Mesenchymal stem cell (in vitro differentiated cells and primary cell): ENCODE data around the gene PRSS27.
"Not testable (repeated sequence)": the region's sequence is repeated elsewhere in the genome, so short reads cannot be mapped to it uniquely, and the experiment has no call there.

ENCODE experiments used
- DNase-seq: peaks from one replicate; pipeline ENCODE4 v3.0.0-alpha.2; 2013
- H2AFZ ChIP-seq: one replicate; pipeline ENCODE4 v1.6.1; 2013; ENCODE audit warnings: low read depth, mild to moderate bottlenecking, control low read depth, inconsistent platforms, low read length, moderate library complexity
- H2AK5ac ChIP-seq: 2 replicates; pipeline ENCODE4 v1.6.1; 2013; ENCODE audit warnings: low read length, moderate library complexity, mild to moderate bottlenecking, inconsistent platforms; ENCODE audit not compliant: severe bottlenecking
- H2BK120ac ChIP-seq: one replicate; pipeline ENCODE4 v1.6.1; 2013; ENCODE audit warnings: low read depth, mild to moderate bottlenecking, inconsistent platforms, low read length, moderate library complexity
- H2BK12ac ChIP-seq, 2 experiments: one replicate each; pipeline ENCODE4 v1.6.1; 2013; ENCODE audit warnings: inconsistent platforms in 2 of 2, low read length in 2 of 2, mild to moderate bottlenecking in 2 of 2, moderate library complexity in 2 of 2, control low read depth in 1 of 2
- H2BK15ac ChIP-seq: one replicate; pipeline ENCODE4 v1.6.1; 2013; ENCODE audit warnings: mild to moderate bottlenecking, low read depth, inconsistent platforms; ENCODE audit not compliant: poor library complexity, severe bottlenecking
- H2BK5ac ChIP-seq: 2 replicates; pipeline ENCODE4 v1.6.1; 2013; ENCODE audit warnings: low read depth, mild to moderate bottlenecking, low read length, control low read depth, inconsistent platforms; ENCODE audit not compliant: poor library complexity, severe bottlenecking
- H3K14ac ChIP-seq, 2 experiments: one replicate each; pipeline ENCODE4 v1.6.1; 2013; ENCODE audit warnings: inconsistent platforms in 2 of 2, low read length in 2 of 2, control low read depth in 1 of 2, mild to moderate bottlenecking in 1 of 2, moderate library complexity in 1 of 2
- H3K18ac ChIP-seq, 2 experiments: one replicate each; pipeline ENCODE4 v1.6.1; 2013; ENCODE audit warnings: inconsistent platforms in 2 of 2, low read length in 2 of 2, control low read depth in 1 of 2, low read depth in 1 of 2, mild to moderate bottlenecking in 1 of 2
- H3K23ac ChIP-seq, 2 experiments: one replicate each; pipeline ENCODE4 v1.6.1; 2013; ENCODE audit warnings: inconsistent platforms in 2 of 2, low read length in 2 of 2, mild to moderate bottlenecking in 2 of 2, moderate library complexity in 2 of 2, control low read depth in 1 of 2
- H3K27ac ChIP-seq: 2 replicates; pipeline ENCODE4 v1.5.1; 2013; ENCODE audit warnings: mild to moderate bottlenecking, moderate library complexity, low read length, control low read depth, inconsistent platforms; ENCODE audit not compliant: poor library complexity, severe bottlenecking
- H3K27me3 ChIP-seq, 2 experiments: 2 replicates each; pipeline versions ENCODE4 v1.6.1 to v1.7.0; 2013; ENCODE audit warnings: low read length in 2 of 2, mild to moderate bottlenecking in 2 of 2, moderate library complexity in 2 of 2, control low read depth in 1 of 2, inconsistent platforms in 1 of 2; ENCODE audit not compliant: control insufficient read depth in 1 of 2, insufficient read depth in 1 of 2
- H3K36me3 ChIP-seq, 2 experiments: 2 replicates each; pipeline versions ENCODE4 v1.6.1 to v1.7.0; 2013; ENCODE audit warnings: low read length in 2 of 2, control low read depth in 1 of 2, inconsistent platforms in 1 of 2, low read depth in 1 of 2, mild to moderate bottlenecking in 1 of 2; ENCODE audit not compliant: insufficient read depth in 2 of 2, control insufficient read depth in 1 of 2
- H3K4ac ChIP-seq, 2 experiments: one replicate each; pipeline ENCODE4 v1.6.1; 2013; ENCODE audit warnings: inconsistent platforms in 2 of 2, low read length in 2 of 2, mild to moderate bottlenecking in 2 of 2, moderate library complexity in 2 of 2, control low read depth in 1 of 2, low read depth in 1 of 2
- H3K4me1 ChIP-seq: 2 replicates; pipeline ENCODE4 v1.6.1; 2013; ENCODE audit warnings: low read depth, low read length, control low read depth; ENCODE audit not compliant: control insufficient read depth, insufficient read depth
- H3K4me2 ChIP-seq: 2 replicates; pipeline ENCODE4 v1.6.1; 2013; ENCODE audit warnings: low read length, mild to moderate bottlenecking, inconsistent platforms; ENCODE audit not compliant: poor library complexity, severe bottlenecking
- H3K4me3 ChIP-seq, 2 experiments: 2 replicates each; pipeline versions ENCODE4 v1.5.1 to v1.7.0; 2013; ENCODE audit warnings: low read length in 2 of 2, mild to moderate bottlenecking in 2 of 2, control low read depth in 1 of 2, low read depth in 1 of 2; ENCODE audit not compliant: insufficient read depth in 1 of 2
- H3K79me1 ChIP-seq: replicated peaks from 2 replicates; pipeline ENCODE4 v1.6.1; 2013; ENCODE audit warnings: mild to moderate bottlenecking, control low read depth, low read length, inconsistent platforms; ENCODE audit not compliant: poor library complexity, severe bottlenecking
- H3K9ac ChIP-seq: 2 replicates; pipeline ENCODE4 v1.7.0; 2013; ENCODE audit warnings: mild to moderate bottlenecking, low read length, moderate library complexity
- H3K9me3 ChIP-seq: 2 replicates; pipeline ENCODE4 v1.7.0; 2013; ENCODE audit warnings: mild to moderate bottlenecking, low read length; ENCODE audit not compliant: control insufficient read depth
- H4K8ac ChIP-seq: one replicate; pipeline ENCODE4 v1.6.1; 2013; ENCODE audit warnings: inconsistent platforms, mild to moderate bottlenecking, low read length, moderate library complexity
- H4K91ac ChIP-seq: one replicate; pipeline ENCODE4 v1.6.1; 2013; ENCODE audit warnings: mild to moderate bottlenecking, low read length, inconsistent platforms
- WGBS: methylation state at CpG from one replicate; pipeline ENCODE4 v1.1.7; 2013; ENCODE audit warnings: mixed read lengths; 5-methylcytosine and 5-hydroxymethylcytosine counted together

The PRSS27 gene

DNA sequence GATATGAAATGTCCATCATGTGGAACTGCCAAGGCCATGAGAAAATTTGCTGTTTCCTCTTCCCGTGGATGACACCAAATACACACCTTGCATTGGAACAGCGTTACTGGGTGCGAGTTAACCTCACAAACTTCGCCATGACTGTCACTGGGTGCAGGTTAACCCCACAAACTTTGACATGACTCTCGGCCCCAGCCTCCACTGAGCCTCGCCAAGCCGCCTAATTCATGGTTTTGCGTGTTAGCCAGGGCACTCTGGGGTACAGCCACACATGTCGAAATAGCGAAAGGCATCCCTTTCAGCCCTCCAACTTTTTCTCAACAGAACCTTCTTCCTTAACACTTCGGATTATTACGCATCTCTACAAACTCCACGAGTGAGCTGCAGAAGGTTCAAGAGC, 48.3 kb downstream of the PRSS27 start:
- Histone ChIP-seq H3K4me3 (peak overlapping the region in 1 of 2 experiments; percentile 80), H2AK5ac (no peak overlapping the region), H3K27ac (no peak overlapping the region), H3K9me3 (no peaks in the 10 kb centered on the region), H3K36me3 (peaks cover 16 to 19% of the 10 kb centered on the region in 2 experiments), H4K8ac (peak overlapping the region; percentile 7), H3K4ac (no peak overlapping the region), H3K27me3 (no peaks in the 10 kb centered on the region), H2AFZ (no peak overlapping the region), H2BK12ac (no peak overlapping the region), H2BK120ac (no peak overlapping the region), H2BK15ac (no peak overlapping the region), H3K79me1 (peaks cover 11% of the 10 kb centered on the region), H2BK5ac (no peak overlapping the region), H4K91ac (no peak overlapping the region), H3K18ac (no peak overlapping the region), H3K23ac (no peak overlapping the region), H3K14ac (no peak overlapping the region), H3K4me1 (peaks cover 7% of the 10 kb centered on the region), H3K4me2 (no peak overlapping the region), H3K9ac (peak overlapping the region; percentile 81)
- no peak for DNase-seq
- 96% methylated on average over 13 of the region's 13 CpGs for WGBS

DNA sequence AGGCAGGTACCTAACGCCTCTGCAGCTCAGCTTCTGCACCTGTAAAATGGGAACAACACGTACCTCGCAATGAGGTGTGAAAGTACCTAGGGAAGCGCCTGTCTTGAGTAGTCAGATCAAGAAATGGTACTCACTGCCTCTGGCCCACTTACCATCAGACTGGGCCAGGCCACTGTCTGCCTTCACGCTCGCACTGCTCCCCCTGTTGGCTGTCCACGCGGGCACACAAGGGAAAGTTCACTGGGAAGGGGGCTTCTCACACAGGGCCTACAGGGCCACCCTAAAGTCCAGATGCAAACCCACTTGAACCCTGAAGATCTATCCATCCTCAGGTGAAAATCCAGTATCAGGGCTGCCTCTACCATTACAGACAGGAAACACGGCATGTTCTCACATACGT, 48.8 kb downstream of the PRSS27 start:
- H2BK120ac ChIP-seq, H3K9me3 ChIP-seq, H3K27me3 ChIP-seq, H3K9ac ChIP-seq, H4K8ac ChIP-seq, H3K14ac ChIP-seq, H3K4me3 ChIP-seq, H4K91ac ChIP-seq, H3K4me1 ChIP-seq, H2AK5ac ChIP-seq, H3K18ac ChIP-seq, H3K4me2 ChIP-seq, H3K4ac ChIP-seq, H2BK15ac ChIP-seq, H3K23ac ChIP-seq, H2AFZ ChIP-seq, H2BK12ac ChIP-seq, H2BK5ac ChIP-seq, H3K27ac ChIP-seq: not testable (repeated sequence)
- H3K79me1 ChIP-seq: peaks cover 11% of the 10 kb centered on the region
- 72% methylated on average over 10 of the region's 10 CpGs for WGBS
- DNase-seq: peak; percentile 35
- H3K36me3 ChIP-seq: peaks cover 19 to 21% of the 10 kb centered on the region in 2 experiments

DNA sequence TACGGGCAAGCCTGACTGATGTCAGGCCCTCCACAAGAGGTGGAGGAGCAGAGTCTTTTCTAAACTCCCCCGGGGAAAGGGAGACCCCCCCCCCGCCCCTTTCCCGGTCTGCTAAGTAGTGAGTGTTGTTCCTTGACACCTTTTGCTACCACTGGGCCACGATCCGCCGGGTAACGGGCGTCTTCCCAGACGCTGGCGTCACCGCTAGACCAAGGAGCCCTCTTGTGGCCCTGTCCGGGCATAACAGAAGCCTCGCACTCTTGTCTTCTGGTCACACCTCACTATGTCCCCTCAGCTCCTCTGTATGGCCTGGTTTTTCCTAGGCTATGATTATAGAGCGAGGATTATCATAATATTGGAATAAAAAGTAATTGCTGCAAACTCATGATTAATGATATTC, 50.0 kb downstream of the PRSS27 start:
- DNase-seq: peak; percentile 72
- not testable (repeated sequence) for H2BK15ac ChIP-seq, H3K18ac ChIP-seq, H3K4me2 ChIP-seq, H4K8ac ChIP-seq, H3K4ac ChIP-seq, H3K23ac ChIP-seq, H2AFZ ChIP-seq, H2BK120ac ChIP-seq, H3K27ac ChIP-seq, H3K4me1 ChIP-seq, H3K4me3 ChIP-seq, H2BK12ac ChIP-seq, H3K27me3 ChIP-seq, H3K14ac ChIP-seq, H4K91ac ChIP-seq, H2BK5ac ChIP-seq, H3K9me3 ChIP-seq, H2AK5ac ChIP-seq
- H3K9ac ChIP-seq: peak overlapping the region; percentile 53
- H3K36me3 ChIP-seq: peaks cover 19 to 21% of the 10 kb centered on the region in 2 experiments
- H3K79me1 ChIP-seq: peaks cover 11% of the 10 kb centered on the region
- WGBS: 8% methylated on average over 12 of the region's 15 CpGs

DNA sequence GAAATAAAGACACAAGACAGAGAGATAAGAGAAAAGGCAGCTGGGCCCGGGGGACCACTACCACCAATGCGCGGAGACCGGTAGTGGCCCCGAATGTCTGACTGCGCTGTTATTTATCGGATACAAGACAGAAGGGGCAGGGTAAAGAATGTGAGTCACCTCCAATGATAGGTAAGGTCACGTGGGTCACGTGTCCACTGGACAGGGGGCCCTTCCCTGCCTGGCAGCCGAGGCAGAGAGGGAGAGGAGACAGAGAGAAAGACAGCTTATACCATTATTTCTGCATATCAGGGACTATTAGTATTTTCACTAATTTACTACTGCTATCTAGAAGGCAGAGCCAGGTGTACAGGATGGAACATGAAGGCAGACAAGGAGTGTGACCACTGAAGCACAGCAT, 50.4 kb downstream of the PRSS27 start:
- Histone ChIP-seq H3K36me3 (peaks cover 19 to 24% of the 10 kb centered on the region in 2 experiments), H3K9ac (peak overlapping the region; percentile 53), H3K79me1 (peaks cover 11% of the 10 kb centered on the region)
- not testable (repeated sequence) for H3K23ac ChIP-seq, H4K8ac ChIP-seq, H2AFZ ChIP-seq, H3K18ac ChIP-seq, H2BK5ac ChIP-seq, H2BK12ac ChIP-seq, H2AK5ac ChIP-seq, H3K4me2 ChIP-seq, H3K9me3 ChIP-seq, H3K4me3 ChIP-seq, H2BK120ac ChIP-seq, H3K27me3 ChIP-seq, H3K27ac ChIP-seq, H3K14ac ChIP-seq, H2BK15ac ChIP-seq, DNase-seq, H3K4ac ChIP-seq, H4K91ac ChIP-seq, H3K4me1 ChIP-seq
- 96% methylated on average over 7 of the region's 10 CpGs for WGBS
